GM10847 (cell line): ENCODE measurements around the gene RTN1.

ENCODE experiments used
- POLR2A ChIP-seq: IDR thresholded peaks from 2 replicates; pipeline ENCODE4 v1.6.1; 2011; ENCODE audit not compliant: insufficient read length; ENCODE audit errors: extremely low read depth

RTN1 gene

GRCh38 chr14:59869381-59870255 lies 958 bp downstream of the RTN1 start:
- TF ChIP-seq POLR2A, result no peak

- no peak for TF ChIP-seq POLR2A
These were observed 2.6 kb downstream of the RTN1 start for GRCh38 chr14:59868021-59868420.

- no peak for TF ChIP-seq POLR2A
These were observed 6.6 kb downstream of the RTN1 start for GRCh38 chr14:59863806-59864525.

DNA sequence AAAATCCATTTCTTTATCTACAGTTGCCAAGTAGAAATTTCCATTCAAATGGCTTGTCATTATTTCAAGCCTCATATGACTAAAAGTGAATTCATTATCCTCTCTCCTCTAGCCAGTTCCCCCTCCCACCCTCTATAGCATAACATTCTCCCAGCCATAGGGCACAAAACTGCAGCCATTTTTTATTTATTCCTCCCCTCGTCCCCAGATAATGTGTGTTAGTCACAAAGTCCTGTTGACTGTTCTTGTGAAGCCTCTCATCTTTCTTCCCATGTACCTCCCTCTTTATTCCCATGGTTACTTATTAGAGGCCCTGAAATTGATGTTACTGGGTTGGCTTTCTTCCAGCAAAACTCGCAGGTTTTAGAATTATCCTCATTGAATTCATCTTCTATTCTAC lies 13.2 kb downstream of the RTN1 start:
- no peak for TF ChIP-seq POLR2A

DNA sequence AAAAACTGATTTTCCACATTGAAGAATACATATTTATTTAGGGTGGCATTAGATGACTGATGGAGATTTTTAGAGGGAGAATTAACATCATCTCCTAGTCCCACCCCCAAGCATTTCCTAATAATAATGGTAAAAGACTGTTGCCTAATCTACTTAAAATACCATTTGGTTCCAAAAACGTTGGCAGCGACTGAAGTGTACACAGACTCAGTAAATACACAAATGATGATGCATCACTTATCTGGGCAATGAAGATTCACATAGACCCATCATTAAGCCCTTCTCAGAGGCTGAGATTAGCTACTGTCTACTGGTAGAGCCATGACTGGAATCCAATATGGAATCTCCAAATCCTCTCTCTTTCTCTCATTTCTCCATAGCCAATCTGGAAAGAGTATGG lies 18.2 kb downstream of the RTN1 start:
- TF ChIP-seq POLR2A, result no peak

DNA sequence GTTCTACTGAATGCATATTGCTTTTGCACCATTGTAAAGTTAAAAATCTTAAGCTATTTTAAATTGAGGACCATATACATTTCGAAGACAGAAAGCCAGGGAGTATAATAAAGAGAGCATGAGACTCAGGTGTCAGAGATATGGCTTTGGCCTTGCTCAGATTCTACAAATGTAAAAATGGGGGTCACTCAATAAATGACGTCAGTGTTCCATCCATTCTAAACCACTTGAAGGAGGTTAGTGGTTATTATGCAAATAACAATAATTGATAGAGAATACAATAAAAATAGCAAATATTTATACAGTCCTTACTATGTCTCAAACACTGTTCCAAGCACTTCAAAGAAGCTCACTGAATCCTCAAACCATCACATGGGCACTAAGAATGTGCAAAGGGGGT lies 20.1 kb downstream of the RTN1 start:
- TF ChIP-seq POLR2A, result no peak

- TF ChIP-seq POLR2A, result no peak
These were observed 21.0 kb downstream of the RTN1 start for GRCh38 chr14:59849411-59850130.

GRCh38 chr14:59848671-59849070 lies 21.9 kb downstream of the RTN1 start:
- no peak for TF ChIP-seq POLR2A

GRCh38 chr14:59847711-59848110 lies 22.9 kb downstream of the RTN1 start:
- no peak for TF ChIP-seq POLR2A

DNA sequence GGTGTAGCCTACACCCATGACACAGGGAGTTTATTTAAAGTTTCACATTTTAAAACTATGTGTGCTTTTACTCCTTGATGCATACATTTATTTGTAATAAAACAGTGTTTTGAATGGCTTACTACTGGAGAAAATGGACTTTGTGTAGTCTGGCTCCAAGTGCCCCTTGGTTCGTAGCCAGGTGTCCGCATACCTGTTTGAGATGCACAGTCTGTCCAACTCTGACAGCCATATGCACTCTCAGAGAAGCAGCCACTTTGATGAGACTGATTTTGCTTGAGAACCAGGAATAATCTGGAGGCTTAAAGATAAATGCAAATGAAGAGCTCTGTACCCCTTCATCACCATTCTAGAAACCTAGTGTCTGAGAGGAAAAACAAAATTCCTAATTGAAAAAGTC lies 24.0 kb downstream of the RTN1 start:
- TF ChIP-seq POLR2A, result no peak

GRCh38 chr14:59845245-59845644 lies 25.3 kb downstream of the RTN1 start:
- no peak for TF ChIP-seq POLR2A

DNA sequence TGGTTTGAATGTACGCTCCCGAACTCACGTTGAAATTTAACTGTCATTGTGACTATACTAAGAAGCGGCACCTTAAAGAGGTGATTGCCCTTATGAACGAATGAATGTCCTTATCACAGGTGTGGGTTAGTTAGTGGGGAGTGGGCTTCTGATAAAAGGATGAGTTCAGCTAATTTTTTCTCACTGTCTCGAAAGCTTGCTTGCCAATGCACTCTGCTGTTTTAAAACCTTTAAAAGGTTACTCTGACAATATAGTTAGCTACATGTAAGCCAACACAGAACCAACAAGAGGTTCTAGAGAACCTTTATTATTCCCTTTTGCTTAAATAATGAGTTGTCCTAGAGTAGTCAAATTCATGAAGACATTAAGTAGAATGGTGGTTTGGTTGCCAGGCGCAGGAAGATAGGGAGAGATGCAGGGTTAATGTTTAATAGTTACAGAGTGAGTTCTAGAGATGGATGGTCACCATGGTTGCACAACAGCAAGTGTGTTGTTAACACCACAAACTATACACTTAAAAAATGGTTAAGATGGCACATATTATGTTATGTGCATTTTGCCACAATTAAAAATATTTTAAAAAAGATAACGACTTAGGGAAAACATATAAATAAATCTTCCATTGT lies 26.3 kb downstream of the RTN1 start:
- no peak for TF ChIP-seq POLR2A

GRCh38 chr14:59836116-59836515 lies 34.5 kb downstream of the RTN1 start:
- no peak for TF ChIP-seq POLR2A

- TF ChIP-seq POLR2A, result no peak
These were observed 37.8 kb downstream of the RTN1 start for GRCh38 chr14:59832653-59833294.

- no peak for TF ChIP-seq POLR2A
These were observed 39.4 kb downstream of the RTN1 start for GRCh38 chr14:59831121-59831730.

- TF ChIP-seq POLR2A, result no peak
These were observed 40.2 kb downstream of the RTN1 start for GRCh38 chr14:59830338-59830734.
